ENCODE results near the gene DAP.

The DAP gene

DNA sequence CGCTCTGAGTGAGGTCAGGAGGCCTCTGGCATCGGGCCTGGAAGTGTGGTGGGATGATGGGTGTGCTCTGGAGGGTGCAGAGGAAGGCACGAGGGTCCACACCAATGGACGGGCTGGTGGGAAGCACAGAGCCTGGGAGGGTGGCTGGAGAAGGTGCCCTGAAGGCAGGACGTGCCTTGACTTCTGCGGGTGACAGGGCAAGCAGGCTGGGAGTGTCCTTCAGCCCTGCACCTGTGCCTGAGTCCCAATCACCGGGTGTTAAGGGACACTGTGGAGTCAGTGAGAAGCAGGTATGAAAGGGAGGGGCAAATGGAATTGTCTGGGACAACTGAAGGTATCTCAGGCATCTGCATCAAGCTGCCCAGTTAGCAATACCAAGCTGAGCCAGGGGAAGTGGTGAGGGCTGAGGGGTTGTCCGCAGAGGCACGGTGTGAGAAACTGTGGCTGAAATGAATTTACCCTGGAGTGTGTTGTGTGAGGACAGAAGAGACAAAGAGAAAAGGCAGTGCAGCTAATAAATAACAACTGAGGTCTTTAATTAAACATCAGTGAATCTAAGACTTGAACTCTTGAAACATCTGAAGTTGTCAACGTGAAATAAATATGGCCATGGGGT lies 50.4 kb downstream of the DAP start:
- no peak for TF ChIP-seq CTCF (IDR thresholded peaks at IDR 0.05; ENCODE audit: borderline replicate concordance, insufficient read depth, low read depth, low read length)
- no peak overlapping the region for H3K4me3 ChIP-seq (ENCODE audit: low read depth, low read length)

- TF ChIP-seq CTCF (IDR thresholded peaks at IDR 0.05; ENCODE audit: borderline replicate concordance, insufficient read depth, low read depth, low read length): no peak
- H3K4me3 ChIP-seq (ENCODE audit: low read depth, low read length): no peak overlapping the region
Measured at GRCh38 chr5:10709933-10710332, 51.1 kb downstream of the DAP start.

DNA sequence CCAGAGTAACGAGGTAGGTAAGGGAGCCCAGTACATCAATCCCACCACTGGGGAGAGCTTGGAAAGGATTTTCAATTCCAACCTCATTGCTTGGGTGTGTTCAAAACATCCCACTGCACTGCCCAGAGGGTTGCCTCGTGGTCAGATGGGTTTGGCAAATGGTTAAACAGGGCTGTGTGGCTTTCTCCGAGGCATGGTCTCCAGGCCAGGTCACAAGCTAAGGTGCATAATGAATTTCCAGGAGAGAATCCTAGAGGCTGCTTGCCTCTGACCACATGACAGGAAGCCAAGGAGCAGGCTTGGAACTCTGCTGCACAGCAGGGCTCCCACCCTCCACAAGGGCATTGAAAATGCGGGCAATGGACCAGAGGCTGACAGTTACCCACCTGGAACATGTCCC lies 51.6 kb downstream of the DAP start:
- TF ChIP-seq CTCF (IDR thresholded peaks at IDR 0.05; ENCODE audit: borderline replicate concordance, insufficient read depth, low read depth, low read length): no peak
- no peak overlapping the region for H3K4me3 ChIP-seq (ENCODE audit: low read depth, low read length)

DNA sequence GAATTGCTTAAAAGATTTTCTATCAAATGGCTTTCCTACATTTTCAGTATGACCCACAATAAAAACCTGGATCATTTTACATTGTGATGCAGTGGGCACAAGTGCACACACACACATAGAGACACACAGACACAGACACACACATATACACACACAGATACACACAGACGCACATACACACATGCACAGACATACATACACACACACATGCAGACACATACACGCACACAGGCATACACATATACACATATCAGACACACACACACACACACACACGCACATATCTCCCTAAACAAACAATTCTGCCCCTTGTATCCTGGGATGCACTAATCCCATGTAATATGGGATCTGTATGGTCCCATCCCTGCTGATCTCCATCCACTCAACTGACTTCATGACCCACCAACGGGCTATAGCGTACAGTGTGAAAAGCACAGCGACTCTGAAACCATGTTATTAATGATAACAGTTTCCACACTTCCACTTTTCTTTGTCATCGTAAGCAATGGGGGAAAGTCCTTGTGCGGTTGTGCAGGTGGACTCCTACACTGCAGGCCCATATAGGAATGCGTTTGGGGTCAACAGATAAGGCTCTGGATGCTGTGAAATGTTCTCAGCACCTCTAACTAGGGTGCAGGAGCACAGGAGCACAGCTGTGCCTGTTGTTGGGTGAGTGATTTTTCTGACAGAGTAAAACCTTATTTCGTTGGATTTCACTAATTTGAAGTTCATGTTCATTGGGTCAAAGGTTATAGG lies 52.7 kb downstream of the DAP start:
- no peak overlapping the region for H3K4me3 ChIP-seq (ENCODE audit: low read depth, low read length)
- no peak for TF ChIP-seq CTCF (IDR thresholded peaks at IDR 0.05; ENCODE audit: borderline replicate concordance, insufficient read depth, low read depth, low read length)

DNA sequence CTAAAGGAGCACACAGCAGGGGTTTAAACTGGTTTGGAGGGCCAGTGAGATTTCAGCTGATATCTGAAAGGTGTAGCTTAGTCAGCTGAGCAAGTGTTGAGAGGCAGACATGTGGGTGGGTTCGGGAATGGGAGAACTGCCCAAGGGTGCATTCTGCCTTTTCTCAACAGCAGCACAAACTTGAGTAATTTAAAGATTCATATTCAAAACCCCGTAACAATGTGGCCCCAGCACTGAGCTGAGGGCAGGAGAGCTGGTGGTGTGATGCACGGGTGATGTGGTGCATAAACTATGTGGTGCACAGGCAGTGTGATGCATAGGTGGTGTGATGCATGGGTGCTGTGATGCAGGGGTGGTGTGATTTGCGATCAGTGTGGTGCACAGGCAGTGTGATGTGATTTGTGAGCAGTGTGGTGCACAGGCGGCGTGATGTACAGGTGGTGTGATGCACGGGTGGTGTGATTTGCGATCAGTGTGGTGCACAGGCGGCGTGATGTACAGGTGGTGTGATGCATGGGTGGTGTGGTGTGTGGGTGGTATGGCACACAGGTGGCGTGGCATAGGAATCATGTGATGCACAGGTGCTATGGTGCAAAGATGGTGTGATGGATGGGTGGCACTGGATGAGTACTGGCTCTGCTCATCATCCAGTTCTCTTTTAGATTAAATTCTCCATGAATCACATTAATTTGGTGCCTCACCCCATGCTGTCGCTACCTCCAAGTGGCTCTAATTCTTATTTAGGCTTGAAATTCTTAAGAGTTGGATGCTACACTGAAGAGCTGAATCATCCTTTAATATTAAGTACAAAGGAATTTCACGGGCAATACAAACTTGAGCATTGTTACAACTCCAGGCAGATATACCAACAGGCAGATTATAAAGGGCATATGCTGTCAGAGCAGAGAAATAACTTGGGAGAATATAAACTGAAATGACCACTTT lies 53.6 kb downstream of the DAP start:
- no peak overlapping the region for H3K4me3 ChIP-seq (ENCODE audit: low read depth, low read length)
- no peak for TF ChIP-seq CTCF (IDR thresholded peaks at IDR 0.05; ENCODE audit: borderline replicate concordance, insufficient read depth, low read depth, low read length)

GRCh38 chr5:10706326-10706725 lies 54.7 kb downstream of the DAP start:
- no peak for TF ChIP-seq CTCF (IDR thresholded peaks at IDR 0.05; ENCODE audit: borderline replicate concordance, insufficient read depth, low read depth, low read length)
- H3K4me3 ChIP-seq (ENCODE audit: low read depth, low read length): no peak overlapping the region

Data from GM12875 (cell line).